ENCODE measurements around the gene CACNA2D2. TPM values are rescaled to one million over a fixed set of nuclear protein-coding genes. Genes with fewer than 3 reads are reported as not detected.

The CACNA2D2 gene
- total RNA-seq, 1 donor from 2014 or later = 2.4 TPM

DNA sequence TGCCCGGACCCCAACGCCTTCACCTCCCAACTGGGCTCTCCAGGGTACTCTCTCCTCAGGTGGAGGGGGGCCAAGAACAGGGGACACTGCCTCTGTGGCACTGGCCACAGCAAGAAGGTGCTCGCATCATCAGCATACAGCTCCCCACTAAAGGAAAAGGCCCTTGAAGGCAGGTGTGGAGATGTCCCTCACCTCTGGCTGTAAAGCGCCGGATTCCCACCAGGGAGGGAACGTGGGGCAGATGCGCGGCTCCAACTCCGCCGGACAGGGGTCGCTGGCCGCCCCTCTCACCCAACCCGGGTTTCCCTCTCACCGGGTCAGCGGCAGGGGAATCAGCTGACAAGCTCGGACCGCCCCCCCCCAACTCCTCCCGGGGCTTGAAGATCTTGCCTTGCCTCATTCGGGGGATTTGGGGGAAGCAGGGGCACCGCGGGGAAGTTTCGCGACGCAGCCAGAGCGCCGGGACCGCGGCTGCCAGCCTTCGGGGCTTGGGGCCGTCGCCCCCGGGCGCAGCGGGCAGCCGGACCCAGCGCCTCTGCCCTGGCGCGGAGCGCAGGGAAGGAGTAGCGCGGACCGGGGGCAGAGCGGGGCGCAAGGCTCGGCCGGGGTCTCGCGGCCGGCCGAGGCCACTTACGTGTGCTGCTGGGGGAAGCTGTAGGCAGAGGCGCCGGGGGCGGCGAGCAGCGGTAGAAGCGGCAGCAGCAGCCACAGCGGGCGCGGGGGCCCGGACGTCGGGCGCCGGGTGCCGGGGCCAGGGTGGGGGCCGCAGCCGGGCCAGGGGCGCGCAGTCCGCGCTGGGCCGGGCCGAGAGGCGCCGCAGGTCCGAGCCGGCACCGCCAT, 630 bp downstream of the CACNA2D2 start:
- DNase-seq (ENCODE audit: low spot score in 2 of 2) (peak; percentile 44 to 45), FAIRE-seq (no peak)

DNA sequence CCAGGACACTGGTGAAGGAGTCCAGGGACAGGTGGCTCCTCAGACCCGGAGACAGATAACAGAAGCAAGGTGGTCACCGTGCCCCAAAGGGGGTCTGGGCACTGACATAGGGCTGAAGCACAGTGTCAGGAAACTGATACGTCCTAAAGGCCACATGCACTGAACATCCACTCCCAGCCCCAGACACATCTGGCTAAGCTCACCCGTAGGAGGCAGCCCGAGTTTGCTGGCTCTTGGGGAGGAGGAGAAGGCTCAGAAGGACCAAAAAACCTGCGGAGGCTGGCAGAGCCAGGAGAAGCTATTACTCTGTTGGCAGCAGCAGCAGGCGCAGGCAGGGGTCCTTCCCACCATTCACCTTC, 1.2 kb downstream of the CACNA2D2 start:
- FAIRE-seq (no peak), DNase-seq (ENCODE audit: low spot score in 2 of 2) (peak in 1 of 2 donors; percentile 37)

DNA sequence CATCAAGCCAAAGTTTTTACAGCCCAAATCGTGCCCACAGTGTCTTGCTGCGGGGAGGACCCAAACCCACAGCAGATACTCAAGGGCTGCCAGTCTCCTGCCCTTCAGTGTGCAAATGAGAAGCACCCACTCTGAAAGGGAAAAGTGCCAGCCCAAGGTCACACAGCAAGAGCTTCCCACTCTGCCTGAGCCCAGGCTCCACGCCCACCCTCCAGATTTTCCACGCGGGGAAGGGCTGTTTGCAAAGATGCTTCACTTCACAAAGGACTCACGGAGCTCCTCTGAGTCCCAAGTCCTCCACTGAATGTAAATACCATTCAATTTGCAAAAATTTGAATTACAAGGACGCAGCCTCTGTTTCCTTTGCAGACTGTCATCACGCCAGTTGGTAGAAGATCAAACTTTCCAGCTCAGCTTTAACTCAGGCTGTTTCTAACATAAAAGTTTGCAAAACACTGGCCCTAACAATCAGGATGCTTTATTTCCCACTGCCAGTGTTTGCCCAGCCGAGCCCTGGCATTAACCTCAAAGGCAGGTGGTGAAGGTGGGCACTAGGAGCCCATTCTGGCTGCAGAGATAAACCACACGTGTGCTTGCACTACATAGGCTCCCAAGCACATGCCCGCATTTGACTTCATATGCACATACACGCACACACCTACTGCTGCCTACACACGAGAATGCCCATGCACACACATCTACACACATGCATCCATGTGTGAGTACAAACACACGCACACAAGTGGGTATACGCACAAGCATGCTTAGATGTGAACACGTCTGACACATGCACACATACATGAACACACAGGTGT, 7.6 kb downstream of the CACNA2D2 start:
- DNase-seq (ENCODE audit: low spot score in 2 of 2) = no peak
- no peak for FAIRE-seq

DNA sequence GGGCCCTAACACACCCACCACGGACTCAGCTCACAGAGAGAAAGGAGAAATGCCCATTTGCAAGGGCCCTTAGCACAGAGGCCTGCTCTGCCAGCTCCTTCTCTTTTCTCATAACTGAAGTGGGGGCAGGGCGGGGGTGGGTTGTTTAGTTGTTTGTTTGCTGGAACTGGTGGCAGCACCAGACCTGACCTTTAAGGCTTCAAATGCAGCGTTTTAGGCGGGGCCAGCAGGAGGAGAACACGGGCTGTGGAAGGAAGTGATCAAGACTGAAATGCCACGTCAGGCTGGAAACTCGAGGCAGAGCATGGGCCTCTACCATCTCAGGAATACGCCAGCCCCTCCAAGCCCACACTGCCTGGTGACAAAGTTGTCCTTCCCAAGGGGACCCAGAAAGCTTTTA, 9.3 kb downstream of the CACNA2D2 start:
- no peak for DNase-seq (ENCODE audit: low spot score in 2 of 2)
- no peak for FAIRE-seq

DNA sequence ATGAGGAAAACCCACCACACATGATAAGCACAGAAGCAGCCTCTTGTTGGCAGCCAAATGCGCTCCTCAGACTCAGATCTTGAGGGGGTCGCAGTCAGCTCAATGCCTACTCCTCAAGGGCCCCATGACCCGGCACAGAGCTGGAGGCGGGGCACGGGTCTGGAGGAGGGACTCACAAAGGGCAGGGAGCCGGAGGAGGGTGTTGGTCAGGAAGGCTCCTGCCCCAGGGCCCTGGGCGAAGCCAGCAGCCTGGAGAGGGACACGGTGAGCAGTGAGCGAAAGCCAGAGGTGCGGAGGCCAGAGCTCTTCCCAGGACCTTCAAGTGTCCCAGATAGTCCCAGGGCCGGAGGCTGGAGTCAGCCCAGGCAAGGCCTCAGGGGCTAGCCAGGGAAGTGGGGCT, 9.8 kb downstream of the CACNA2D2 start:
- FAIRE-seq (no peak), DNase-seq (ENCODE audit: low spot score in 2 of 2) (no peak)

DNA sequence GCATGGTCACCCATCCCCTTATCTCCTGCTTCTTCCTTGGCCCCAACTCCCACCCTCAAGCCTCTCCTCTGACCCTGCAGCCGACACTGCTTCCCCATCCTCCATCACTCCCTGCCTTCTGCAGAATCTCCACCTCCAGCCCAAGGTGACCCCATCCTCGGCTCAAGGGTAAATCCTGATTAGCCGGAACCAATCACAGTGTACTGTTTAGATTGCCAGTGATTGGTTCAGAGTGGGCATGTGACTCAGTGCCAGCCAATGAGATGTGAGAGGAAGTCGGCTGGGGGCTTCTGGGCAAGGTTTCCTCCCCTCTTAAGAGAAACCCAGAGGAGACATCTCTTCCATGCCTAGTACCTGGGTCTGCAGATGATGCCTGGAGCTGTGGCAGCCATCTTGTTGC, 10.3 kb downstream of the CACNA2D2 start:
- no peak for FAIRE-seq
- DNase-seq (ENCODE audit: low spot score in 2 of 2) = no peak

DNA sequence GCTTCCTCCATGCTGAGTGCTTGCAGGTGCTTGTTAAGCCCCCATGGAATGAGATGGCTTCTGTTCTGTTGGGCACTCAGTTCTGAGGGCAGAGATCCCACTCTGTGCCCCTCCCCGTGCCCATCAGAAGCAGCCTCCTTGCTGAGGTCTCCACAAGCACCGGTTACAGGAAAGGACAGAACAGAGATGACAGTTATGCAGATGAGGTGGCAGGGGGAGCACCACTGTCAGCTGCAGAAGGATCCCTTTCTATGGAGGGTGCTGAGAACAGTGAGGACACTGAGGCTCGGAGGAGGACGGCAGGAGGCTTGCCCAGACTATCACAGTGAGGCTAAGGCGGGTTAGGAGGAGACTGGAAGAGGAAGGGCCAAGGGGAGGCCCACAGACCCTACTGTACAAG, 12.4 kb downstream of the CACNA2D2 start:
- FAIRE-seq (no peak), DNase-seq (ENCODE audit: low spot score in 2 of 2) (no peak)

DNA sequence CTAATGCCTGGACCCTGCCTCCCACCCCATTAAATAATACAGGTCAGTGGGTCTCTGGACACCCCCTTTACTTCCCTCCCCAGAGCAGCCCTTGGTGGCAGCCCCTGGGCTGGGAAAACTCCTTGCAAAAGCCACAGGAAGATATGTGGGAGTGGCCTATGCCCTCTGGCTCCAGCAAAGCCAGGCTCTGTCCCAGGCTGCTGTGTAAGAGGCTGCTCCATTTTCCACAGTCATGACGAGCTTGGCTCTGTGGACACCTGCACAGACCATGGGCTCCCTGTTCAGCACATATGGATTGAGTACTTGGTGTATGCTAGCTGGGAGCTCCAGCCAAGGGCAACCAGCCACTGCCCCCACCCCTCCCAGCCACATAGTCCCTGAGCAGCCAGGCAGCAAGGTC, 13.0 kb downstream of the CACNA2D2 start:
- no peak for DNase-seq (ENCODE audit: low spot score in 2 of 2)

DNA sequence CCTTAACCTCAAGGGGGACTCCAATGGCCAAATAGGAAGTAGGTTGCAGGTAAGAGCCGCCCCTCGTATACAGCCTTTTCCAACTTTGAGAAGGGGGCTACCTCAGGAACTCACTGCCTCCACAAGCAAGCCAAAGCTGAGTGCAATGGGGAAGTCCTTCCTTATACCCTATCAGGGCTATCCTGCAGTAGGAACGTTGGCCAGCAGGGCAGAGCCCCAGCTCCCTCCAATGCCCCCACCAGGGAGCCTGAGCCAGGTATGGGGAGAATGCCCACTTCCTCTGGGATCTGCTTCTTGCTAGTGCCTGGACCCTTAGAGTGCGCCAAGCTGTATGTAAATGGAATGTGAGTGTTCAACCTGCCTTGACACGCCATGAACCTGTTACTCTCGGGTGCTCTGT, 16.3 kb downstream of the CACNA2D2 start:
- FAIRE-seq (no peak), DNase-seq (ENCODE audit: low spot score in 2 of 2) (no peak)

More for the DNA sequence above, 13.0 kb downstream of the CACNA2D2 start:
- FAIRE-seq = no peak

DNA sequence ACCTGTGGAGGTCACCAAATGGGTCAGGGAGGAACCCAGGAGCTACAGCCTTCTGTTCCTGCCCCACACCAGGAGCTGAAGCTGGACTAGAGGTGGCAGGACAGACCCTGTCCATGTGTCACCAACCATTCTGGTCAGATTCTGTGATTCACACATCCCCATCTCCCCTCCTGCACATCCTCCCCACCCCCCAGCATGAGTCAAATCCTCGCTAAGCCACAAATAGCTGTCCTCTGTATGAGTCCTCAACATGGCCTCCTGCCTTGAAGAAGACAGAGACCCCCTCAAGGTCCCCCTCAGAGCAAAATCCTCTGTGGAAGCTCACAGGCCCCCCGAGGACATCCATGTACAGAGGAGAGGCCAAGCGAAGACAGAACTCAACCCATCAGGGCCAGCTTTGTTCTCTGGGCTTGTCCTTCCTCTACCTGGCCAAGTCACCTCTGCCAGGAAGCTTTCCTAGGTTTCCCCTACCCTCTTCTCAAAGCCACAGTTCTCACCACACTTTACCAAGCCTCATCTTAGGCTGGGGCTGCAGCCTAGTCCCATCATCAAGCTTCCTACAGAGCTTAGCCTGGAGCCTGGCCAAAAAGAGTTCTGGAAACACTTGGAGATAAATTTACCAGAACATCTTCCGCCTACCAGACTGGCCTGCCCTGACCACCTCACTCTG, 17.1 kb downstream of the CACNA2D2 start:
- DNase-seq (ENCODE audit: low spot score in 2 of 2) (no peak), FAIRE-seq (no peak)

DNA sequence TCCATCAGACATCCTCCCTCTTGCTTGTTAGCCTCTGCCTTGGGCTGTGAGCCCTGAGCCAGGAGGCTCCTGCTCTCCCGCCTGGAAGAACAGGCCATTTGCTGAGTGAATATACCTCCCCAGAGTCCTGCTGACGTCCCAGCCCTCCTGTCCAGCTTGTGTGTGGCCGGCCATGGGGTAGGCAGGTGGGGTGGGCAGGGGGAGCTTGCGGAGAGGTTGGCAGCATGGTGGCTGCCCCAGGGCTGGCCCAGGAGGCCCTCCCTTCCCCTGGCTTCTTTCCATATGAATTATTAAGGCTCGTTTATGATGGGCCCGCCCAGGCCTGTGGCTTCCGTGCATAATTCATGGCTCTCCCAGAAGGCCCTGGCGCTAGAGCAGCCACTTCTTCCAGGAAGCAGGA, 18.7 kb downstream of the CACNA2D2 start:
- no peak for FAIRE-seq
- DNase-seq (ENCODE audit: low spot score in 2 of 2) = no peak

DNA sequence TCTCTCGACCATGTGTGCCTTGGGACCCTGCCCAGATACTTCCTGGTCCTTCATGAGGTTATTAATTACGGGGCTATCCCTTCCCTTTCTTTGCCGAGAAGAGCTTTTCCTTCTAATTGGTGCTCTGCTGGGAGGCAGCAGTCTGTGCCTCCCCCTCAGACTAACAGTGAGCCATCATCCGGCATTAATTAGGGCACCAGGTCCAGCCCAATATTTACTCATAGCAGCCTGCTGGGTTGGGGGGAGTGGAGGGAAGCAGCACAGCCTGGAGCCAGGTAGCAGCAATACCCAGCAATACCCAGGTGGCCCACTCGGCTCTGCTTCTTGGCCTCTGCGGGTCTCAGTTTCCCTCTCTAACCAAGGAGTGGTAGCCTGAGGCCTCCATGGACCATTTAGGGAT, 20.1 kb downstream of the CACNA2D2 start:
- DNase-seq (ENCODE audit: low spot score in 2 of 2) (no peak), FAIRE-seq (no peak)

DNA sequence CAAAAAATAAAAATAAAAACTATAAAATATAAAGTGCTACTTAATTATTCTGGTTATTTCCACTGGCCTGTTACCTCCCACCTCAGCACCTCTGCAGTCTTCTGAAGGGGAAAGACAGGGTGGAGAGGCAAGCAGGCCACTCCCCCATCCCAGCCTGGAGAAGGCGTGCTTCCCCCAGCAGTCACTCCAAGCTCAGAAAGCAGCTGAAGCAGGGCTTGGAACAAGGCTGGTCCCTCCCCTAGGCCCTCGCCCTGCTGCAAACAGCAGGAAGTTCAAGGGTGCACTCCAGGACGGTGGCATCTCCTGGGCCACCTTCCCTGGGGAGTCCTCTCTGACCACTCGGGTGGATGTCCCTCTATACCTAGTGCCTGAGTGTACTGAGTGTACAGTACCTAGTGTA, 21.4 kb downstream of the CACNA2D2 start:
- no peak for DNase-seq (ENCODE audit: low spot score in 2 of 2)
- FAIRE-seq = no peak

DNA sequence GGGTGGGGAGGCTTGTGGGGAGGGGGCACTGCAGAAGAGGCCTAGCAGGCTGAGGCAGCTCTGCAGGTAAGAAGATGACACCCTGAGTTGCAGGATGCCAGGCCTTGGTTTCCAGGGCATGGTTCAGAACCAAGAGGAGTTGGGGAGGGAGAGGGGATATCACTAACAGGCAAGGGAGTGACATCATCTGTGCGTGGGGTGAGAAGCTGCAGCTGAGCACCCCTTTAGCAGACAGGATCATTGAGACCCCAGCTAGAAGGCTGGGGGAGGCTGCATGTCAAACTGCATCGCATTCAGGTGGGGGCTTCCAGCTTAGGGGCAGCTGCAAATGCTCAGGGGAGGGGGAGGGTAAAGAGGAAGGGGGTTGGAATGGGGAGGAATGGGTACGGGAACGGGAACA, 23.0 kb downstream of the CACNA2D2 start:
- FAIRE-seq (no peak), DNase-seq (ENCODE audit: low spot score in 2 of 2) (no peak)

DNA sequence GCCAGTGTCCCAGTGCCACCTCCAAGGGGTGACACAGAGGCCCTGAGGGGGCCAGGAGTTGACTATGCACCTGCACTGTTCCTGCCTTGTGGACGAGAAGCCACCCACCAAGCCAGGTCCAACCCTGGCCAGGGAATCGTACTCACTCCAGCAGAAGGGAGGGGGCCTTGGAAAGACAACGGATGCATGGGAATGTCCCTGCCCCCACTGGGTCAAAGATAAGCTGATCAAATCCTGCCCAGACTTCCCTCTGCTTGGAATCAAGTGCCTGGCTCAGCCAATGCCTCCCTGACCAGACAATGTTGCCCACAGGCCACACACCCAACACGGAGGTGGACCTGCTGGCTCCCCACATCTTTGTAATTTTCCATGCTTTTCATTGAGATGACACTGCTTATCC, 23.9 kb downstream of the CACNA2D2 start:
- FAIRE-seq = no peak

DNA sequence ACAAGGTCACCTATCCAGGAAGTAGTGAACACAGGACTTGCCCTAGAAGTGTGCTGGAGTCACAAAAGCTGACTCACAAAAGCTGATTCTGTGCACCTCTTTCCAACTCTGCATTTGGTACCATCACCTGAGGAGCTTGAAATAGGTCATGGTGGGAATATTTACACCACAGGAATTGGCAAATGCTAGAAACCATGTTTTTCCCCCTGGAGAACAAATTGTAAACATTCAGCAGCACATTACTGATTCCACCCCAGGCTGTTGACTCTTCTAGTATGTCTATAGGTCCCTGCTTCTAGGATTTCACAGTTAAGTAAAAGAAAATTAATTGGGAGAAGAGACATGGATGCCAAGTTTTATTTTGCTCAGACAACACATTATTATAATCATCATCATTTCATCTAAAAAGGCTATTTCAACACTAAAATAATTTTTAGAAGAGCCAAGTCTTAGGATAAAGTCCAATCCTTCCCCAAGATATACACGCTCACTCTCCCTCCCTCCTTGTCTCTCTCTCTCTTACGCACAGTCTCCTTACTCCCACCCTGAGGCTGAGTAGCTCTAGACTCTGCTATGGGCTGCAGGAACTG, 24.7 kb downstream of the CACNA2D2 start:
- FAIRE-seq (no peak), DNase-seq (ENCODE audit: low spot score in 2 of 2) (no peak)

More for the DNA sequence above, 23.9 kb downstream of the CACNA2D2 start:
- DNase-seq (ENCODE audit: low spot score in 2 of 2) = no peak

DNA sequence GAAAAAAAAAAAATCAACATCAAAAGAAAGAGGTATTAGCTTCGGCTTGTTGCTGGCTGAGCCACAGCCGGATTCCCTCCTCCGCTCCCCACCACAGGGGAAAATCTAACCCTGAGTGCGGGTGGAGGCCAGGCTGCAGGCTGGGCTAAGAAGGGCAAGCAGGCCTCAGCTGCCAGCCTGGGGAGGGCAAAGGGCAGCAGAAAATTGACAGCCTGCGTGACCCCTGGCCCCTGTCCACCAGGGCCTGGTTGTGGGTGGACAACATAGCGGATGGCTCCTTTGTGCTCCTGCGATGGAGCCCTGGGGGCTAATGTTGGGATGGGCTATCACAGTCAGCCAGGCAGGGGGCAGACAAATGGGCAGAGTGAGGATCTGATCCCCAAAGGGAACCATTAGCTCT, 25.4 kb downstream of the CACNA2D2 start:
- no peak for FAIRE-seq
- no peak for DNase-seq (ENCODE audit: low spot score in 2 of 2)

DNA sequence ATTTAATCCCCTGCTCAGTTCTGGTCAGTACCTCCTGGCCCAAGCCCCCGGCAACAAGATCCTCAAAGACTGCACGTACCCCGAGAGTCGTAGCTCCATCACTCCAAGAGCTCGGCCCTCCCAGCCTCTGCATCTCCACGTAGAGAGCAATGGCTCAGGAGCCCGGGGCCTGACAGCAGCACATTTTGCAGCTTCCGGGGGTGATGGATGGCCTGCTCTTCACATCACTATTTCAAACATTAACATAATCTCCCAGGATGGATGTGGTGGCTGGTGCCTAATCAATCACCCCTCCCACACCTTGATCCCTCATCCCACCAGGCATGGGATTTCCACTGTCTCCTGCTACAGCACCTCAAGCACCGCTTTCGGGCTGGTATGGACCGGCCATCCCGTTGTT, 28.1 kb downstream of the CACNA2D2 start:
- DNase-seq (ENCODE audit: low spot score in 2 of 2) = no peak
- FAIRE-seq = no peak

DNA sequence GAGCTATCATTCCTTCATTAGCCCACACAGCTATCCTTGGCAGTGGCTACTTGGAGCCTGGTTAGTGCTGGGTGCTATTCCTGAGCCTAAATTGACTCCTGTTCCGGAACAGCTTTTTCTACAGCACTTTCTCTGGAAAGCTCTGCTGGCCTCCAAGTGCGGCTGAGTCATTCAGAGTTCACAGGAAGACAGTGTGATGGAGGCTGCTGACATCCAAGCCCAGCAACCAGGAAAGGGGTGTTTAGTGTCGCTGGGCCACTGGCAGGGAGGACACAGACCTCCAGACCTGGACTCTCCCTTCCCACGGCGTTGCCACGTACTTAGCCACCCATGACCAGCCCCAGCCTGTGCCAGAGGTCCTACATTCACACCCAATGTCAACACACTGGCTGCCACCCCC, 28.7 kb downstream of the CACNA2D2 start:
- FAIRE-seq (no peak), DNase-seq (ENCODE audit: low spot score in 2 of 2) (no peak)

DNA sequence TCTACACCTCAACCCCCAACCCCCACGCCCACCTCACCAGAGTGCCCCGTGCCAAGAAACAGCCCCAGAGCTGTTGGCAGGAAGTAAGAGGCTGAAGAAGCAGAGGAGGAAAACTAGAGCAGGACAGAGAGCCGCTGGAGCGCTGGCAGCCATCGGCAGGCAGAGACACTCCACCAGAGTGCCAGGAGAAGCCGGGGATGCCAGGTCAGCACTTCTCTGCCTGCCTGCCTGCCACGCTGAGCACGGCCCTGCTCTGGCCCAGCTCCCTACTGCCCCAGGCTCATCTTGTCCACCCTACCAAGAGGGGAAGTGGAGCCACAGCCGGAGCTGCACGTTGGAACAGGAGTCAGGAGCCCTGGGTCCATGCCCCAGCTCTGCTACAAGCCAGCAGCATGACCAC, 29.7 kb downstream of the CACNA2D2 start:
- DNase-seq (ENCODE audit: low spot score in 2 of 2) (no peak), FAIRE-seq (no peak)

DNA sequence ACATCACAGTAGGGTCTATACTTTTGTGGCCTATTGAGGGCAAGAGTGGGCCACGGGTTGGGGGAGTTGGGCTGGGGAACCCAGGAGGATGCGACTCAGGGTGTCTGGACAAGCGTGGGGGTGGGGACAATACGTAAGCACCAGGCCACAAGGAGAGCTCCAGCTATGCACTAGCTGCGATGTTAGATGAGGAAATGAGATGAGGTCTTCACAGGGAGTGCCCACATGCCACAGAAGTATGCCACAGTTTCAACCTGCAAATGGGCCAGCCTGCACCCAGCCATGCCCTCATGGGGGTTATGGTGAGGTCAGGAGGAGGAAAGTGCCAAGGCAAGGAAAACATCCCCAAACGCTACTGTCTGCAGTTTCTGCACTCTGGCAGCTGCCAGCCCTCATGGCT, 30.5 kb downstream of the CACNA2D2 start:
- no peak for FAIRE-seq
- DNase-seq (ENCODE audit: low spot score in 2 of 2) = no peak
